Measurements from ENCODE around the gene MACROD2.

The MACROD2 gene

DNA sequence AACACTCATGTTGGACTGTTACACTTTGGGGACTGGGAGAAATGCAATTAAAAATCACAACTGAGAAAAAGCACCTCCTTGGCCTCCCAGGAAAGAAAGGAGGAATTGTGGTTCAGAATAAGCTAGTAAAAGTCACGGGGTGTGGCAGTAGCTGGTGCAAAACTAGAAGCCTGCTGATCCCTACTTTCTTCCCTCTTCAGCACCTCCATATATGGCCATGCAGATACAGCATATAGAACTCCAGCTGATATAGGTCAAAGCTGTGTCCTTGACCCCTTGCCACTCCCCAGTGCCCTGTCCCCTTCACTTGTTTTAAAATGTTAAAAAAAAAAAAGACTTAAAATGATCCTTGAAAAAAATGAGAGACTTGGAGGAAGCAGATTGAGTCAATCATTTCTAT is 347.6 kb downstream of the MACROD2 start:
- DNase-seq, result no peak

- DNase-seq, result no peak
Measured at GRCh38 chr20:14343491-14344065, 348.3 kb downstream of the MACROD2 start.

DNA sequence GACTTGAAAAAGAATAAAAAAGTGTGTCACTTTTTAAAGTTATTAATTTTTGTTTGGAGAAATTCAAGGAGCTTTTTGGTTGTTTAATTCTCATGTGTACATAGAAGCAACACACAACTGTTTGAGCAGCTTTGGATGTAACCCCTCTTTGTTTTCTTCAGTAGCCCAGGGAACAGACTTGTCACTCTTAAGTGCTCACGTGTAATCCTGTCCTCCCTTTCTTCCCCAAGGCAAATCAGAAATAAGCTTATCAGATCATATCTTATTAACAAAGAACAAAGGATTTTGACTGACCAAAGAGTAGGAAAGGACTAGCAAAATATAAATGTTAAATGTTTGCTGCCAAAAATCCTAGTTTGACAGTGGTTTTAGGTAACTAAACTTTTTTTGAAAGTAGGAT is 349.4 kb downstream of the MACROD2 start:
- no peak for DNase-seq

DNA sequence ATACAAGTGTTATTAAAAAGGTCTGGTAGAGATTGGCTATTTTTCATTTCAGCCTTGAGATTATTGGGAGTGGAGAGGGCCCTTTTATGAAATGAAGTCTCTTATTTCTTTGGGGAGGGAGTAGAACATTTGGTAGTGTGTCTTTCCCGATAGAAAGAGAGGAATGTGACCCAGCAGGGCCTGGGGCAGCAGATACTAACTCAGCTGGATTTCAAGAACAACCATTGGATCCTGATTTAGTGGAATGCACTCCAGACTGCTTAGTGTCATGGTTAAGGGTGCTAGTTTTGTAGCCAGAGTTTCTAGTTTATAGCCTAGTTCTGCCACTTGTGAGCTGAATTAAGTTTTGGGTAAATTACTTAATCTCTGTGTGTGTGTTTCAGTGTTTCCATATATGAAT is 360.5 kb downstream of the MACROD2 start:
- DNase-seq, result no peak

DNA sequence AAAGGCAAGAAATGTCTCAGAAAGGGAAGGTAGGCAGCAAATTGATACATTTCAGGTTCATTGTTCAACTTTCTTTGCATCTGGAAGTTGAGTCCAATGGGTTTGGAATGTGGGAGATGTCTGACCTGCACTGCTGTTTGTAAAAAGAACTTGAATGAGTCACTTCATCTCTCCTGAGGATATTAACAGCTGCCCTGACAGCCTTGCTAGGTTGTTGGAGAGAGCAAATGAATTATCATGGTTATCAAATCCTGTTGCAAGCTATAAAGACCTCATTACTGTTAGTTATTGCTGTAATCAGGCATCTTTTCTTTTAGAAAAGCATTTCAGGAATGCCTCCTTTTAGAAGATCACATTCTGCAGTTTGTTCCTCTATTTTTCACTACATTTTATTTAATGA is 365.1 kb downstream of the MACROD2 start:
- DNase-seq, result no peak

DNA sequence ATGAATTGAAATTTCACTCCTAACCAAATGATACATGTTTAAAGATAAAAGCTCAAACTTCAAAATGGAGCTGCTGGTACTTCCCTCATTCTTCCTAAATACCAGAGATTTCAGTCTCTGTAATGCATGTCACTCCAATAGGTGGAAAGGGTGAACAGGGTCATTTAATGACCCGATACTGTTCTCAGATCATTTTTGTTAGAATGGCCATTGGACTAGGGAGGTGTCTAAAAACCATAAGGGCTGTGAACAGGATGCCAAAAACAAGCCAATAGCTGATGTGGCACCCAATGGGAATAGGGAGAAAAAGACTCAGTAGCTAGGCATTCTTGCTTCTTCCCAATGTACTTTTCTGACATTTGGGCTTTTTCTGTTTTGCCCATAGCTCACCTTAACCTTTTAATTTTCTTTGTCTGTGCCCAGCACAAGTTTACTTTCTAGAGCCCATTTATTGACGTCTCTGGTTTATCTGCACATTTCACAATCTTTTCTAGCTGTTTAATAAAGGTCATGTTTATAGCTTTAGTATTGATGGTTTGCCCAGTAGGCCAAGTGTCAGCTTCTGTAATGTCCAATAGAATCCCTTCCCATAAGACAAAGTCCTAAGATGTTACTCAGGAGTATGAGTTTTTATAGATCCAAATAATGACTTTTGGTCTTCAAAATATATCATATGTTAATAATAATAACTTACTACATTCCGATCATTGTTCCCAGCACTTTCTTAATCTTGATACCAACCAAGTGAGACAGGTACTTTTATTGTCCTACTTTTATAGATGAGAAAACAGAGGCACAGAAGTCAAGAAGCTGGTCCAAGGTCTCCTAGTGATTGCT is 366.4 kb downstream of the MACROD2 start:
- no peak for DNase-seq

GRCh38 chr20:14374196-14374595 is 378.9 kb downstream of the MACROD2 start:
- DNase-seq, result no peak

GRCh38 chr20:14375416-14375985 is 380.2 kb downstream of the MACROD2 start:
- DNase-seq, result no peak

DNA sequence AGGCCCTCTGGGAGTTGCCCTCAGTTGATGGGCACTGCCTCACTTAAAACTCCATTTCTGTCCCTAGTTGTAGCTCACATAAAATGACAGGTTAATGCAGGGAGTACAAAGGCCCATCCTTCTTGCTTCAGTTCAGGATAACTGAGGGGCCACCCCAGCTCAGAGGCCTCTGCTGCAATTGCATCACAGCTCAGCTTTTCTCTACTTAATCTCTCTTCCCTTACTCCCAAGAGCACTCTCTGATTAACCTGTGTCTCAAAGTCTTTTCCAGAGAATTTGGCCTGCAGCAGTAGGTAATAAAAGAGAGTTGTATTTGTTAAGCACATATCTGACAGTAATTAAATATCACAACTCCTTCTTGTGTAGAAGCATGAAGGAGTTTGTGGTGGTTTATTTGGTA is 383.0 kb downstream of the MACROD2 start:
- no peak for DNase-seq

- DNase-seq, result no peak
Measured at GRCh38 chr20:14383335-14383734, 388.0 kb downstream of the MACROD2 start.

- DNase-seq, result no peak
Measured at GRCh38 chr20:14384416-14385175, 389.3 kb downstream of the MACROD2 start.

DNA sequence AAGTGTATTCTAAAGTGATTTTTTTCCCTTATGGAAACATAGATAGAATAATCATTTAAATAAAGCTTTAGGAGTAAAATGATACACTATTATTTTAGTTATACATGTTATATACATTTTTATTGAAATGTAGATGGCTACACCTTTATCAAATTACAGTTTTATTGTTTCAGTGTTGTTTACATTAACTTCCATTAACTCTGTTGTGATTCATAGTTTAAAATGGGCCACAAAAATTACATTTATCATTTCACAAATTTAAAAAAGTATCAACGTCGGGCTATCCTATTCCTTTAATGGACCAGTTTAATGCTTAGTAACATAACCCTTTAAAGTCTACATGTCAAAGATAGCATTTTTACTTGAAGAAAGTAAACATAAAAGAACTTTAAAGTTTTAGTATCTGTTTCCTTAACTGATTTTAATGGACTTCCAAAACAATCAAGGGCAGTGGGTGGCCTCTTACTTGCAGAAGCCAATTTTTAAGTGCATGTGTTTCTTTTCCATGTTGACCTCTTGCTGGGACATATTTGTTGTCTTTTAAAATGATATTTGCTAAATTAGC is 389.9 kb downstream of the MACROD2 start:
- DNase-seq, result no peak

GRCh38 chr20:14386726-14387125 is 391.4 kb downstream of the MACROD2 start:
- no peak for DNase-seq

DNA sequence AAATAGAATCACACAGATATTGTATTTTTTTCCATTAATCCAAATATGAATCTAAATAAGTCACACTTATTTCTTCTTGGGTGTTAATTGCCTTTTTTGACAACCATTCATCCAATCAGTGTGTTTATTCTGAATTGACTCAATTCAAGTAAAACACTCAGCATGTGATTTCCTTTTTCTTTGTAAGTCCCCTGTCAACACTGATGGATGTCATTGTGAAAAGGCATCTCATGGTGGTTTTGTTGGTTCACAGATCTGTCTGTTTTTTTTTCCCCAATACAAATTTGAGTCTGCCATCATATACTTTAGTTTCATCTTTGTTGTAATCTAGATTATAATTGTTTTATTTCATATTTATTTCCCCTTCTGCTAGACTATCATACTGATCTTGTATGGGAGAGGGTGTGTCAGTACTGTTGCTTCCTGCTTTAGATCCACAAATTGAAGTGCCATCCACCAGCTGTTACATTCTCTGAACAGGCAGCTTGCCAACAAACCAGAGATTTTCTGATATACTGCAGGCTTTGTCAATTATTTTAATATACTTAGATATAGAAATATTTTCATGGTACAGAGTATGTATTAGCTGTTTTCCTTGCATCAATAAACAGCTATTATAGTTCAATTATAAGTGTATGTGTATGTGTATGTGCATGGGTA is 406.3 kb downstream of the MACROD2 start:
- no peak for DNase-seq

DNA sequence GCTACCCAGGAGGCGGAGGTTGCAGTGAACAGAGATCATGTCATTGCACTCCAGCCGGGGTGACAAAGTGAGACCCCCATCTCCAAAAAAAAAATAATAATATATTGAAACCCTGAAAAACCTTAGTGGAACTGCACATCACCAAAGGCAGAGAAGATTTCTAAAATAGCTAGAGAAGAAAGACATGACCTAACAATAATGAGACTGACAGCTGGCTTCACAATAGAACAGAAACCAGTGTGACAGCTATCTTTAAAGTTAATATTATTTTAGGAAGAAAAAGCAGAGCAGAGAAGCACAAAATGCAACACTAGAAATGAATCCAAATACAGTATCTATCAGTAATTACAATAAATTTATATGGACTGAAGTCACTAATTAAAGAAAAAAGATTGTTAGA is 409.2 kb downstream of the MACROD2 start:
- no peak for DNase-seq

GRCh38 chr20:14406495-14406894 is 411.2 kb downstream of the MACROD2 start:
- no peak for DNase-seq

DNA sequence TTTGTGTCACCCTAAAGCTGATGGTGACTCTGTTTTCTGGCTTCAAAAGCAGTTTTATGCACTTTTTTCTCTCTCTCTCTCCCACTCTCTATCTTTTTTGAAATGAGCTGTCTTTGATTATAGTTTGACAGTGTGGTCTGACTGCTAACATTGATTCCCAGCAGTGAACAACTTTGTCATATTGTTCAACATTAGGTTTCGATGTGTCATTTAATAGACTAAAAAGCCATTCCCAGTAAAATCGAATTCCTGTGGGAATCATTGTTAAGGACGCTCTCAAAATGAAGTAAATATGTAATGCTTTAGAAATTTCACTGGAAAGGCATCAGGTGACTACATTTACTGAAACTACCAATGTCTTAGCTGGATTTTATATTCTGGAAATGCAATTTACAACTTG is 412.0 kb downstream of the MACROD2 start:
- no peak for DNase-seq

GRCh38 chr20:14410869-14411555 is 415.7 kb downstream of the MACROD2 start:
- DNase-seq, result no peak

DNA sequence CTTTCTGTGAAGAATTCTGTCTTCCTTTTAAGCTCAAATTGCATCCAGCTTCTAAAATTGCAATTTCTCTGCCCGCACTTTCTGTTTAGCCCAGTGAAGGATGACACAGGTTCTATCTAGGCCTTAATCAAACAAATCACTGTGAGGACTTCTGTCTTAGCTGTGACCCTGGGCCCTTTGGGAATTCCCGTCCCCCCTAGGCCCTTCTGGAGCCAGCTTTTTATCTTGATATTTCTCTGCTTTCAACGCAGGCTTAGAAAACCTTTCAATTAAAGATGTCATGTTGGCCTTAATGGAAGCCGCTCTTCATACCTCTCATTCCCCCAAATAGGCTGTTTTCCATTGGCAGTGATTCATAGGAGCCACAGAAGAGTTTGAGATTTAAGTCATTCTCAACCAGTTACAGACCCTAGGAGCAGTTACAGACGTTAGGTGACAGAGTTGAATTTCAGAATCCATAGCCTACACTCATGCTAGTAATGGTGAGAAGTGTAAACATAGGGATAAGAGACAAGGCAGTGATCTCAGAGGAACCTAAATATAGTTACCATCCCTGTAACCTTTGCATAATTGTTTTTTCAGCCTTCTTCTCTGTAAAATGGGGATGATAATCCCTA is 416.9 kb downstream of the MACROD2 start:
- no peak for DNase-seq

DNA sequence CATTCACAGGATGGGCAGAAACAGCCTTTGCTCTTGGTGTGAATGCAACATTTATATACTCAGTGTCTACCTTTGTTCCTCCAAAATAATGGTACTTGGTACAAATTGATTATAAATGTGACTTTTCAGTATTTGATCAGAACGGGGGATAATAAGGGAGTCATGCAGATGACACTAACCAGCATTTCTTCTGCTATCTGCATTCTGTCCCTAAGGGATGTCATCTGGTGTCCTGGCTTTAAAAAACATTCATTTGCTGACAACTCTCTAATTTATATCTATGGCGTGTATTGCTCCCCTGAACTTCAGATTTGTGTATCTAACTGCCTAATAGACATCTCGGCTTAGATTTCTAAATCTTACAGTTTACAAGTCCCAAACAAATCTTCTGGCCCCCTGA is 418.5 kb downstream of the MACROD2 start:
- DNase-seq, result no peak

DNA sequence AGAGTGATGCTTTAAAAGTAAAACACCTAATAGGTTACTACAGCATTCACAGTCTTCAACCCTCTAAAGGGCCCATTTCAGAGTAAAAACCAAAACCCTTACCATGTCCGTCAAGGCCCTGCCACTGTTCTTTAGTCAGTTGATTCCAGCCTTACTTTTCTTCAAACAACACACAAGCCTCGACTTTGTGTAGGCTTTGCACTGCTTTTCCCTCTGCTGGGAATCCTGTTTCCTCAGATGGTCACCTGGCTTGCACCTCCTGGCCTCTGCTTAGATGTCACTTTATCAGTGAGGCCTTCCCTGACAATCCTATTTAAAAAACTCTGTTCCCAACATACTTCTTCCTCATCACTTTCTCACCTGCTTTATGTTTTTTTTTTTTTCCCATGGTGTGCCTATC is 419.2 kb downstream of the MACROD2 start:
- DNase-seq, result no peak

GRCh38 chr20:14415467-14415866 is 420.2 kb downstream of the MACROD2 start:
- DNase-seq, result no peak

All from stimulated activated CD4-positive, alpha-beta T cell treated with anti-CD3 and anti-CD28 coated beads, Interleukin-12 subunit alpha, Interleukin-12 subunit beta, amount 100 ng/mL, for 4 hours (primary cell).